Chondrocyte (in vitro differentiated cells): ENCODE data around the gene CAPN15. TPM values are rescaled to one million over a fixed set of nuclear protein-coding genes. Genes with fewer than 3 reads are reported as not detected.
"Not testable (repeated sequence)": the region's sequence is repeated elsewhere in the genome, so short reads cannot be mapped to it uniquely, and the experiment has no call there.

Source experiments
- DNase-seq: peaks from one replicate; pipeline ENCODE4 v3.0.0; 2021; ENCODE audit warnings: mixed read lengths, low spot score
- H3K27ac Mint-ChIP-seq: one replicate; pipeline ENCODE4 v1.8.0; 2021; ENCODE audit warnings: mild to moderate bottlenecking, moderate library complexity, mixed read lengths; ENCODE audit not compliant: unreplicated experiment
- H3K27me3 Mint-ChIP-seq: 2 replicates; pipeline ENCODE4 v1.8.0; 2021; ENCODE audit warnings: low read depth, mixed read lengths
- H3K36me3 Mint-ChIP-seq: 2 replicates; pipeline ENCODE4 v1.8.0; 2021; ENCODE audit warnings: low read depth, mixed read lengths
- H3K4me1 Mint-ChIP-seq: 2 replicates; pipeline ENCODE4 v1.8.0; 2021; ENCODE audit warnings: low read depth, mild to moderate bottlenecking, mixed read lengths
- H3K4me3 Mint-ChIP-seq: one replicate; pipeline ENCODE4 v1.8.0; 2021; ENCODE audit warnings: mild to moderate bottlenecking, moderate library complexity, mixed read lengths; ENCODE audit not compliant: unreplicated experiment
- H3K9me3 Mint-ChIP-seq: 2 replicates; pipeline ENCODE4 v1.8.0; 2021; ENCODE audit warnings: low read depth, mixed read lengths
- long read RNA-seq: library from polyadenylated mRNA; stranded (forward); transcript quantifications from one replicate; pipeline ENCODE4 v2.0.0, GENCODE V29; 2021
- total RNA-seq: library from RNA; stranded (reverse); gene quantifications from 3 replicates; pipeline ENCODE4 v1.2.1, GENCODE V29; 2021
- TF ChIP-seq, protein P1 (sequence below): fragments of 200-600 bp; sonication (generic); IDR thresholded peaks from 2 replicates; pipeline ENCODE4 v1.5.0; 2021; ENCODE audit warnings: antibody characterized with exemption, mild to moderate bottlenecking, moderate library complexity

CAPN15 gene
- 28.8 to 32.0 TPM (median 29.7 TPM) in 3 replicates for total RNA-seq
- long read RNA-seq, partial matches to known transcripts: 5 of 35 reads
- long read RNA-seq, other reads (novel, unspliced or antisense): 30 of 35 reads

DNA sequence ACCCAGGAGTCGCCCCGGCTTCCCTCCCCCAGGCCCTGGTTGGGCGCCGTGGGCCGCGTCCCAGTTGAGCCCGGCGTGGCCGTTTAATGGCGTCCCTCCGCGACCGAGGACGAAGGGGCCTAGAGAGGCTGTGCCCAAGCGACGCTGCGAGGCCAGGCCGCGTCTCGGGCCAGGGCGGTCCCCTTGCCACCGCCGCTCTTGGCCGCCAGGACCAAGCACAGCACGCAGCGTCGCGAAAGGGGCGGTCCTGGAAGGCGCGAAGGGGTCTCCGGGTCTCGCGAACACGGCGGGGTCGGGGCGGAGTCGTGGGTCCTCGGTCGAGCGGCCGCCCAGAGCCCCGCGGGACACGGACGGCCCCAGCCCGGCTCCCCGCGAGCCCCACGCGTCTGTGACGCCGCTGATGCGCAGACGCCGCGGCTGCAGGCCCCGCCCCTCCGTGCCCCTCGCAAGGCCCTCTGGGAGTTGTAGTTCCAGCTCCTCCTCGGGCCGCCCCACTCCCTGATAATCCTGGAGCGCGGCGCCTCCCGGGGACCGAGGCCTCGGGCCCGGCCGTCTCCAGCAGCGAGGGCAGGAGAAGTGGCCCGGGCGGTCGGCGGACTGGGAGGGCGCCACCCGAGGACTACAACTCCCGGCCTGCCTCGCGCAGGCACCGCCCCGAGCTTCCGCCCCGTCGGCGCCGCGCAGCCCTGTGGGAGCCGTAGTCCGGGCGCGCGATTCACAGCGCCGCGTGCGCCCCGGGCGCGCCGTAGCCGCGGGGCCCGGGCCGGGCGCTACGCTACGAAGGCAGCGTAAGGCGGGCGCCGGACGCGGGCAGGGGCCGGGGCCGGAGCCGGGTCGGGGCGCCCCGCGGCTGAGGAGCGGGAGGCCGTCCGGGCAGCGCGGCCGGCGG is at the start of gene CAPN15:
Gene CAPN15, plus strand, starts transcription at position 698 of the 889 bp plus-strand sequence. CDS start 19,127 bp downstream, outside the sequence.
- H3K4me1 Mint-ChIP-seq: peaks cover 45% of the 10 kb centered on the region
- peaks cover 2% of the 10 kb centered on the region for H3K36me3 Mint-ChIP-seq
- peak within 1 kb of the TSS; percentile 89 for H3K4me3 Mint-ChIP-seq
- no peaks in the 10 kb centered on the region for H3K27me3 Mint-ChIP-seq
- no peak for DNase-seq
- TF ChIP-seq, protein P1, sequence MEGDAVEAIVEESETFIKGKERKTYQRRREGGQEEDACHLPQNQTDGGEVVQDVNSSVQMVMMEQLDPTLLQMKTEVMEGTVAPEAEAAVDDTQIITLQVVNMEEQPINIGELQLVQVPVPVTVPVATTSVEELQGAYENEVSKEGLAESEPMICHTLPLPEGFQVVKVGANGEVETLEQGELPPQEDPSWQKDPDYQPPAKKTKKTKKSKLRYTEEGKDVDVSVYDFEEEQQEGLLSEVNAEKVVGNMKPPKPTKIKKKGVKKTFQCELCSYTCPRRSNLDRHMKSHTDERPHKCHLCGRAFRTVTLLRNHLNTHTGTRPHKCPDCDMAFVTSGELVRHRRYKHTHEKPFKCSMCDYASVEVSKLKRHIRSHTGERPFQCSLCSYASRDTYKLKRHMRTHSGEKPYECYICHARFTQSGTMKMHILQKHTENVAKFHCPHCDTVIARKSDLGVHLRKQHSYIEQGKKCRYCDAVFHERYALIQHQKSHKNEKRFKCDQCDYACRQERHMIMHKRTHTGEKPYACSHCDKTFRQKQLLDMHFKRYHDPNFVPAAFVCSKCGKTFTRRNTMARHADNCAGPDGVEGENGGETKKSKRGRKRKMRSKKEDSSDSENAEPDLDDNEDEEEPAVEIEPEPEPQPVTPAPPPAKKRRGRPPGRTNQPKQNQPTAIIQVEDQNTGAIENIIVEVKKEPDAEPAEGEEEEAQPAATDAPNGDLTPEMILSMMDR: peak; percentile 64
- H3K27ac Mint-ChIP-seq: peak within 1 kb of the TSS; percentile 99
- no peaks in the 10 kb centered on the region for H3K9me3 Mint-ChIP-seq

DNA sequence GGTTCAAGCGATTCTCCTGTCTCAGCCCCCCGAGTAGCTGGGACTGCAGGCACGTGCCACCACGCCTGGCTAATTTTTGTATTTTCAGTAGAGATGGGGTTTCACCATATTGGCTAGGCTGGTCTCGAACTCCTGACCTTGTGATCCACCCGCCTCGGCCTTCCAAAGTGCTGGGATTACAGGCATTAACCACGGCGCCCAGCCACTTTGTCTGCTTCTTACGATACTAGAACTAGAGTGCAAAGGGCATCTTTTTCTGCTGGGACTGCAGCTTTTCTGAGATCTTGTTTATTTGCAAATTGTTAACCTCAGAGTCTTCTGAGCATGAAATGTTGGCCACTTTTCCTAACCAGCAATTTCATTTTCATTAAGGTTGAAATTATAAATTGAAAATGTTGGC is 49.2 kb upstream of the CAPN15 start:
- H3K4me3 Mint-ChIP-seq, H3K4me1 Mint-ChIP-seq, H3K9me3 Mint-ChIP-seq, H3K36me3 Mint-ChIP-seq, DNase-seq, H3K27ac Mint-ChIP-seq, H3K27me3 Mint-ChIP-seq: not testable (repeated sequence)

DNA sequence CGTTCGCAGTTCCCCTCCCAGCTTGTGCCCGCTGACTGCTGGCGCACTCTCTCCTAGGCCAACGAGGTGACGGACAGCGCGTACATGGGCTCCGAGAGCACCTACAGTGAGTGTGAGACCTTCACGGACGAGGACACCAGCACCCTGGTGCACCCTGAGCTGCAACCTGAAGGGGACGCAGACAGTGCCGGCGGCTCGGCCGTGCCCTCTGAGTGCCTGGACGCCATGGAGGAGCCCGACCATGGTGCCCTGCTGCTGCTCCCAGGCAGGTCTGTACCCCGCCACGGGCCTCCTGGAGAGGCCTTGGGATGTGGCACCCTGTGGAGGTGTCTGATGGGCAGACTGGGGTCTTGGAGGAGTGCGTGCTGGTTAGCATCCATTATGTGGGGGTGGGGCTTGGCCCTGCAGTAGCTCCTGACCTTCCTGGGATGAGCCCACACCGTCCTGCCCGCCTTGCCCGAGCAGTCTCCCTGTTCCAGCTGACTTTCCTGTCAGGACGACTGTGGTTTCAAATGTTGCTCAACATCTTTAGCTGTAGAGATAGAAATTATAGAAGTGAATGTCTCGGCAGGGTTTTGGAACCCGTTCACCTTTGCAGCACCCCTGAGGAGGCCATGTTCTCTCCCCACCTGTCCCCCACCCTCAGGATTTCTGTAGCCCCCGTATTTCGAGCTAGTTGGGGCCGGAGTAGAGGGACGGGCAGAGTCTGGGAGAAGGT is 44.9 kb upstream of the CAPN15 start:
- H3K4me3 Mint-ChIP-seq: no peak overlapping the region

DNA sequence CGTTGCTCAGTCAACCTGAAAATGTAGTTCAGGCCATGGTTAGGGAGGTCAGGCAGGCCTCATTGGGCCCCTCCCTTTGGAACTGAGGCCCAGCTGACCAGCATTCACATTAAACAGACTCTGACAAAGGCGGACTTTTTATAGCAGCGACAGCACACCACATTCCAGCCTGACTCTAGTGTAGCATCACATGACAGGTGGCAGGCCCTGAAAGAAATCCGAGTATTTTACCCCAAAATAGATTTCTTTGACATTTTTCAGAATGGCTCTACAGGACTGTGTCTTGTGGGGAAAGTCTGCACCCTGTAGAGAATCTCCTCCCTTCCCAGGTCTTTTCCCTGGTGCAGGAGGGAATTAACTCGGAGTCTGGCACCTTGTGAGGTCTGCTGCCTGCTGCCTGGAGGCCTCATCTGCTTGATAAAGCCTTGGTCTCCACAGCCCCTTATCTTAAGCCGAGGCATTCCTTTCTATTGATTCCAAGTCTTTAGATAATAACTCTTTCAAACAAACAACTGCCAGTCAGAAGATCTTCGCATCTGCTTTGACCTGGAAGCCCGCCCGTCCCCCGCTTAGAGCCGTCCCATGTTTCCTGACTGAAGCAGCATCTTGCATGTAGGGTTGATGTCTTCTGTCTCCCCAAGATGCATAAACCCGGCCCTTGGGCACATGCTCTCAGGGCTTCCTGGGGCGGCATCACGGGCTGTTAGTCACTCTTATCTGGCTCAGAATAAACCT is 44.0 kb upstream of the CAPN15 start:
- no peak for DNase-seq
- H3K4me3 Mint-ChIP-seq: no peak overlapping the region
- H3K9me3 Mint-ChIP-seq: no peaks in the 10 kb centered on the region
- TF ChIP-seq, protein P1: no peak
- H3K4me1 Mint-ChIP-seq: peaks cover 3% of the 10 kb centered on the region
- peaks cover 4% of the 10 kb centered on the region for H3K36me3 Mint-ChIP-seq
- no peaks in the 10 kb centered on the region for H3K27me3 Mint-ChIP-seq
- peak overlapping the region; percentile 12 for H3K27ac Mint-ChIP-seq

More for the DNA sequence above, 44.9 kb upstream of the CAPN15 start:
- peaks cover 2% of the 10 kb centered on the region for H3K36me3 Mint-ChIP-seq
- no peak for DNase-seq
- no peaks in the 10 kb centered on the region for H3K9me3 Mint-ChIP-seq
- TF ChIP-seq, protein P1: no peak
- H3K27me3 Mint-ChIP-seq: no peaks in the 10 kb centered on the region
- no peak overlapping the region for H3K27ac Mint-ChIP-seq
- H3K4me1 Mint-ChIP-seq: peaks cover 3% of the 10 kb centered on the region

DNA sequence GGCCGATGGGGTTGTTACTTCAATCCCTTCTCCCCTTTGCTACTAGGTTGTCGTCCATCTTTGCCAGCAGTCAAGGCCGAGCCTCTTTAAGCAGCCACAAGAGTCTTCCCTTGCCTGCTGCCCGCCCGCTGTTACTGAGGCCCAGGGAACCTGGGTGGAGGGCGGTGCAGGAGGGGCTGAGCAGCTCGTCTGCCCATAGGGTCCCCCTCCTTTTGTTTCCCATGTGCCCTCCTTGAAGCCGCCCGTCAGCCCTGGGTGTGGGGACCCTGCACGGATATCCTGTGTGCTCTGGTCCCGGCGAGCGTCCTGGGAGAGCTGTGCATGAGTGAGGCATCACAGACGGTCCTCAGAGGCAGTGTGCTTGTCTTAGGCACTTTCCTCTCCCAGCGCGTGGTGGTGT is 37.9 kb upstream of the CAPN15 start:
- Mint-ChIP-seq H3K36me3 (peaks cover 14% of the 10 kb centered on the region), H3K27ac (no peak overlapping the region), H3K4me3 (no peak overlapping the region), H3K27me3 (no peaks in the 10 kb centered on the region), H3K4me1 (peaks cover 8% of the 10 kb centered on the region), H3K9me3 (no peaks in the 10 kb centered on the region)
- no peak for DNase-seq
- TF ChIP-seq, protein P1: no peak
